Kidney (tissue), 14 donors: ENCODE measurements around the gene CD96. TPM values are rescaled to one million over a fixed set of nuclear protein-coding genes. Genes with fewer than 3 reads are reported as not detected.

ENCODE experiments used
- DNase-seq, 5 donors: peaks; one replicate each; pipeline ENCODE4 v3.0.0-alpha.2; 2013 to 2020
- FAIRE-seq: peaks from 2 replicates; lab custom pipeline; 2012; peaks lifted over from hg19 to GRCh38; lab: Jason Lieb, UNC
- H3K27ac ChIP-seq, 2 donors: one replicate each; pipeline ENCODE4 v1.7.0; 2013; ENCODE audit warnings: low read depth in 2 of 2, low read length in 2 of 2, inconsistent platforms in 1 of 2
- H3K27me3 ChIP-seq: one replicate; pipeline ENCODE4 v1.7.1; 2013; ENCODE audit warnings: low read length, inconsistent platforms; ENCODE audit not compliant: control insufficient read depth, insufficient read depth
- H3K36me3 ChIP-seq, 3 donors: one replicate each; pipeline versions ENCODE4 v1.7.0 to v1.7.1; 2013; ENCODE audit warnings: low read length in 3 of 3, control low read depth in 1 of 3, inconsistent platforms in 1 of 3; ENCODE audit not compliant: insufficient read depth in 3 of 3, control insufficient read depth in 2 of 3
- H3K4me1 ChIP-seq, 3 donors: one replicate each; pipeline versions ENCODE4 v1.7.0 to v1.7.1; 2013; ENCODE audit warnings: low read length in 3 of 3, inconsistent platforms in 1 of 3, low read depth in 1 of 3; ENCODE audit not compliant: control insufficient read depth in 2 of 3, insufficient read depth in 2 of 3
- H3K4me3 ChIP-seq, 3 donors: one replicate each; pipeline versions ENCODE4 v1.7.0 to v1.8.1; 2013; ENCODE audit warnings: low read length in 3 of 3, control low read depth in 1 of 3, inconsistent platforms in 1 of 3
- H3K9ac ChIP-seq, 3 donors: one replicate each; pipeline versions ENCODE4 v1.7.0 to v1.7.1; 2013; ENCODE audit warnings: low read length in 3 of 3, control low read depth in 1 of 3, inconsistent platforms in 1 of 3
- H3K9me3 ChIP-seq, 3 donors: one replicate each; pipeline versions ENCODE4 v1.7.0 to v1.7.1; 2013; ENCODE audit warnings: low read length in 3 of 3, control low read depth in 1 of 3, inconsistent platforms in 1 of 3; ENCODE audit not compliant: control insufficient read depth in 2 of 3, insufficient read depth in 1 of 3
- CTCF ChIP-seq: IDR thresholded peaks from 3 replicates; pipeline ENCODE4 v1.5.1; 2012; ENCODE audit warnings: mild to moderate bottlenecking, moderate library complexity, borderline replicate concordance; ENCODE audit not compliant: insufficient read depth; ENCODE audit errors: extremely low read depth
- intact Hi-C: fragments of 100-400 bp; cut with DNase I; formaldehyde crosslinking; loops from one replicate; pipeline ENCODE4 v1.11.1; 2022
- polyA plus RNA-seq: library from polyadenylated mRNA; stranded (reverse); fragments of 350-450 nt; fragmentation: Illumina TruSeq; extraction: RNeasy Lipid Tissue Mini Kit (QIAGEN cat#74804); gene quantifications from one replicate; pipeline ENCODE4 v1.2.3, GENCODE V29; 2014; ENCODE audit warnings: low read depth, low replicate concordance; ENCODE audit not compliant: insufficient read depth
- total RNA-seq: library from RNA; stranded (reverse); fragmentation: NEBNext Ultra II Directional; extraction: Animal tissue kit (Norgen Biotek cat#: 25700); gene quantifications from one replicate; pipeline ENCODE4 v1.2.1, GENCODE V29; 2021
- donor health status: control.
- donor health status: control.
- donor health status: control.
- donor health status: control.
- donor health status: control.
- donor health status: DM: yes; HTN: yes; CAD: no.
- donor health status: Normal renal cell carcinoma (clear cell type).

CD96 gene
- total and polyA plus RNA-seq, 2 donors from 2014 or later = 0.09 to 9.5 TPM

GRCh38 chr3:111498022-111498421, 44.0 kb upstream of the CD96 start:
- H3K9ac ChIP-seq = no peak overlapping the region
- FAIRE-seq = no peak
- no peak overlapping the region for H3K27ac ChIP-seq
- intact Hi-C loops = no loop called here
- no peak for TF ChIP-seq CTCF
- no peaks in the 10 kb centered on the region for H3K4me1 ChIP-seq
- H3K36me3 ChIP-seq = no peaks in the 10 kb centered on the region
- no peak for DNase-seq
- H3K4me3 ChIP-seq = no peak overlapping the region
- no peaks in the 10 kb centered on the region for H3K9me3 ChIP-seq
- no peaks in the 10 kb centered on the region for H3K27me3 ChIP-seq

- no peaks in the 10 kb centered on the region for H3K4me1 ChIP-seq
- H3K9ac ChIP-seq = no peak overlapping the region
- no peak for FAIRE-seq
- no peak overlapping the region for H3K27ac ChIP-seq
- no peaks in the 10 kb centered on the region for H3K36me3 ChIP-seq
- DNase-seq = no peak
- no peak overlapping the region for H3K4me3 ChIP-seq
- H3K9me3 ChIP-seq = no peaks in the 10 kb centered on the region
- TF ChIP-seq CTCF = no peak
- no peaks in the 10 kb centered on the region for H3K27me3 ChIP-seq
- intact Hi-C loops = no loop called here
These were observed 35.6 kb upstream of the CD96 start for GRCh38 chr3:111506435-111506834.

GRCh38 chr3:111509308-111509707, 32.7 kb upstream of the CD96 start:
- Histone ChIP-seq H3K4me3 (no peak overlapping the region), H3K4me1 (no peaks in the 10 kb centered on the region), H3K9me3 (no peaks in the 10 kb centered on the region), H3K27ac (no peak overlapping the region), H3K9ac (no peak overlapping the region), H3K36me3 (no peaks in the 10 kb centered on the region), H3K27me3 (no peaks in the 10 kb centered on the region)
- intact Hi-C loops = no loop called here
- TF ChIP-seq CTCF = no peak
- no peak for FAIRE-seq
- no peak for DNase-seq

GRCh38 chr3:111517801-111518200, 24.2 kb upstream of the CD96 start:
- no peak for TF ChIP-seq CTCF
- Histone ChIP-seq H3K9me3 (no peaks in the 10 kb centered on the region), H3K27me3 (no peaks in the 10 kb centered on the region), H3K36me3 (no peaks in the 10 kb centered on the region), H3K27ac (no peak overlapping the region), H3K4me3 (no peak overlapping the region), H3K9ac (no peak overlapping the region), H3K4me1 (no peaks in the 10 kb centered on the region)
- intact Hi-C loops = no loop called here
- FAIRE-seq (no peak), DNase-seq (peak in 2 of 5 donors; percentile 27)
